DOHH2 (cell line): Measurements from ENCODE around the gene SWSAP1.

Experiments used
- H3F3A ChIP-seq: fragments of 200-600 bp; sonication (generic), shearing (Covaris generic); 2 replicates; pipeline ENCODE4 v1.6.0; 2016; ENCODE audit warnings: antibody characterized with exemption, mild to moderate bottlenecking; ENCODE audit not compliant: control insufficient read depth, insufficient read depth
- H3K27ac ChIP-seq: fragments of 200-600 bp; sonication (generic); 2 replicates; pipeline ENCODE4 v1.5.1; 2014; ENCODE audit warnings: low read depth, mild to moderate bottlenecking, low read length, moderate library complexity
- H3K27me3 ChIP-seq: fragments of 200-600 bp; sonication (generic); 2 replicates; pipeline ENCODE4 v1.6.1; 2014; ENCODE audit warnings: mild to moderate bottlenecking, low read length, mixed read lengths; ENCODE audit not compliant: control insufficient read depth
- H3K36me3 ChIP-seq: fragments of 200-600 bp; sonication (generic); 2 replicates; pipeline ENCODE4 v1.6.1; 2014; ENCODE audit warnings: mild to moderate bottlenecking, low read length, moderate library complexity, mixed read lengths; ENCODE audit not compliant: control insufficient read depth
- H3K4me1 ChIP-seq: fragments of 200-600 bp; sonication (generic); 2 replicates; pipeline ENCODE4 v1.6.1; 2014; ENCODE audit warnings: mild to moderate bottlenecking, low read length, mixed read lengths; ENCODE audit not compliant: control insufficient read depth
- H3K4me2 ChIP-seq: fragments of 200-600 bp; sonication (generic); 2 replicates; pipeline ENCODE4 v1.6.0; 2014; ENCODE audit warnings: mild to moderate bottlenecking, low read length, moderate library complexity
- H3K4me3 ChIP-seq: fragments of 200-600 bp; sonication (generic); 2 replicates; pipeline ENCODE4 v1.5.1; 2014; ENCODE audit warnings: mild to moderate bottlenecking, low read length, mixed read lengths
- H3K79me2 ChIP-seq: fragments of 200-600 bp; sonication (generic); 2 replicates; pipeline ENCODE4 v1.6.1; 2014; ENCODE audit warnings: mild to moderate bottlenecking, low read length, mixed read lengths; ENCODE audit not compliant: control insufficient read depth
- H3K9me2 ChIP-seq: fragments of 200-600 bp; sonication (generic); replicated peaks from 2 replicates; pipeline ENCODE4 v1.6.1; 2014; ENCODE audit warnings: mild to moderate bottlenecking, low read length, mixed read lengths; ENCODE audit not compliant: control insufficient read depth
- H3K9me3 ChIP-seq: fragments of 200-600 bp; sonication (generic); 2 replicates; pipeline ENCODE4 v1.6.1; 2014; ENCODE audit warnings: antibody characterized with exemption, low read length, mixed read lengths; ENCODE audit not compliant: control insufficient read depth, insufficient read depth
- H4K20me1 ChIP-seq: fragments of 200-600 bp; sonication (generic); 2 replicates; pipeline ENCODE4 v1.6.0; 2014; ENCODE audit warnings: low read depth, mild to moderate bottlenecking, antibody characterized with exemption, low read length, moderate library complexity; ENCODE audit not compliant: control insufficient read depth, insufficient read depth
- EZH2phosphoT487 ChIP-seq: fragments of 200-600 bp; sonication (generic); IDR thresholded peaks from 2 replicates; pipeline ENCODE4 v1.6.1; 2017; ENCODE audit warnings: borderline replicate concordance, mild to moderate bottlenecking, antibody characterized with exemption, low read length, moderate library complexity, mixed read lengths
- TF ChIP-seq, protein P1 (sequence below): fragments of 200-600 bp; sonication (generic); IDR thresholded peaks from one replicate; pipeline ENCODE4 v1.5.1; 2014; ENCODE audit warnings: antibody characterized with exemption, mild to moderate bottlenecking, low read depth, low read length; ENCODE audit not compliant: poor library complexity, severe bottlenecking

Gene SWSAP1

DNA sequence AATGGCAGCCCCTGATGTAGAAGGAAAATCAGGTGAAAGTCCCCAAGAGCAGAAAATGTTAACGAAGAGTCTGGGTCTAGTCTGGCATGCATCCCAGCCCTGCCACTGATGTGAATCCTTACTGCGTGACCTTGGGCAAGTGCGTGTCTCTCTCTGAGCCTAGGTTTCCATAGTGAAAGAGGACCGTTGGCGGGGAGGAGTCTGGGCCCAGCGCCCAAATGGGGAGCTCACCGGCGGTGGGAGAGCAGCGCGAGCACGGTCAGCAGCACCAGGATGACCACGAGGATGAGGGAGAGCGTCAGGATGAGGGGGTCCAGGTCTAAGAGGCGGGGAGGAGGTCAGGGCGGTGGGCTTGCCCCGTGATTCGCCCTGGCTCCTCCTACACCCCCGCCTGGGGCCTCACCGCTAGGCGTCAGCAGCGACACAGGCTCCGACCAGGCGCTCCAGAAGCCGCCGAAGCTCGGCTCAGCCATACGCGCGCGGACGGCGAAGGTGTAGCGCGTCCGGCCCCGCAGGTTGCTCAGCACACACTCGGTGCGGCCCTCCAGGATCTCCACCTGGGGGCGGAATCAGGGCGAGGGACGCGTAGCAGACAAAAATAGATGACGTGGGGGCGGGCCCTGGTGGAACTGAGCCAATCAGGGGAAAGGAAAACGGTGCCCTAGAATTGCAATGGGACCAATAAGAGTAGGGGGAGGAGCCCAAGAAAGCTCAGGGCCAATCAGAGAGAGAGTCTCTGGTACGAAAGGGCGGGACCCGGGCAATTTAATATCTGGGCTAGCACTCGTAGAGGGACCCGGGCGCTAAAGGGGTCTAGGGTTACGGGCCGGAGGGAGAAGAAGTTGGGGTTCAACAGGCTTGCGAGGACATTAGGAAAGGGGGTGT lies 6.4 kb downstream of the SWSAP1 start:
- Histone ChIP-seq H3K79me2 (peaks cover 44% of the 10 kb centered on the region), H3K4me1 (peaks cover 69% of the 10 kb centered on the region), H4K20me1 (no peaks in the 10 kb centered on the region), H3K9me2 (no peaks in the 10 kb centered on the region), H3K9me3 (no peaks in the 10 kb centered on the region), H3F3A (peaks cover 19% of the 10 kb centered on the region), H3K4me3 (peak overlapping the region; percentile 96), H3K4me2 (peak overlapping the region; percentile 95), H3K27me3 (peaks cover 6% of the 10 kb centered on the region; the same call in 1 of the 2 replicates), H3K27ac (peak overlapping the region; percentile 89), H3K36me3 (peaks cover 29% of the 10 kb centered on the region)
- TF ChIP-seq, protein P1, sequence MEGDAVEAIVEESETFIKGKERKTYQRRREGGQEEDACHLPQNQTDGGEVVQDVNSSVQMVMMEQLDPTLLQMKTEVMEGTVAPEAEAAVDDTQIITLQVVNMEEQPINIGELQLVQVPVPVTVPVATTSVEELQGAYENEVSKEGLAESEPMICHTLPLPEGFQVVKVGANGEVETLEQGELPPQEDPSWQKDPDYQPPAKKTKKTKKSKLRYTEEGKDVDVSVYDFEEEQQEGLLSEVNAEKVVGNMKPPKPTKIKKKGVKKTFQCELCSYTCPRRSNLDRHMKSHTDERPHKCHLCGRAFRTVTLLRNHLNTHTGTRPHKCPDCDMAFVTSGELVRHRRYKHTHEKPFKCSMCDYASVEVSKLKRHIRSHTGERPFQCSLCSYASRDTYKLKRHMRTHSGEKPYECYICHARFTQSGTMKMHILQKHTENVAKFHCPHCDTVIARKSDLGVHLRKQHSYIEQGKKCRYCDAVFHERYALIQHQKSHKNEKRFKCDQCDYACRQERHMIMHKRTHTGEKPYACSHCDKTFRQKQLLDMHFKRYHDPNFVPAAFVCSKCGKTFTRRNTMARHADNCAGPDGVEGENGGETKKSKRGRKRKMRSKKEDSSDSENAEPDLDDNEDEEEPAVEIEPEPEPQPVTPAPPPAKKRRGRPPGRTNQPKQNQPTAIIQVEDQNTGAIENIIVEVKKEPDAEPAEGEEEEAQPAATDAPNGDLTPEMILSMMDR = peak; percentile 91
- no peak for TF ChIP-seq EZH2phosphoT487

DNA sequence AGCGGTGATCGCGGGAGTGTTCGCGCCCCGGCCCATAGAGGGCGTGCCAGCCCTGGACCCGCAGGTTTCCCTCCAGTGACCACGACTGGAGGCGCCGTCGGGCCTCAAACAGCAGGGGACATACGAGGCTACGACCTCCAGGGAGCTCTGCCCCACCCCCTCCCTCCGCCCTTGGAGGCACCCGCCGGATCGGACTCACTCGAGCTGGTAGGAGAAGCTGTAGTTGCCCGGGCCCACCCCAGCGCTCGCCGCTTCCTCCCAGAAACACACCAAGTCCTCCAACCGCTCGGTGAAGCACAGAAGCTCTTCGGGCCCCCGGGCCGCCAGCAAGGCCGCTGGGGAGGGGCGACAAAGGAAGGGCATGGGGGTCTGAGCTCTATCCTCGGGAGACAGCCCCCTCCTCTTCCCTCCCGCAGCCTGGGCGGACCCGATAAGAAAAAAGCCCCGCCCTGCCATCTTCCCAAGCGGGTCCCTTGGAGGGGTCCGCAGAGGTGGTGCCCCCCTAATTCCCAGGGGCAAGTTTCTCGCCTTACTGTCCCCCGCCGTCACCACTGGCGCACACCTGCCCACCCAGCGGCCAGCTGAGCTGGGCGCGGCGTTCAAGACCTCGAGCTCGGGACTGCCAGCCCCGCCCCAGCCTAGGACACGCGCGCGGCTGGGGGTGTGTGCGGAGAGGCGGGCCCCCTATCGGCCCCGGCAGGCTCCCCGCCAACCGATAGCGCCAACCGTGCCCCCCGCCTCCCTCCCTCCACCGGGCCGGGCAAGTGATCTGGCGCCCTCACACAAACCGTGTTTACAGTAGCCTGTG lies 8.6 kb downstream of the SWSAP1 start:
- TF ChIP-seq, protein P1 = peak; percentile 82
- TF ChIP-seq EZH2phosphoT487 = no peak

DNA sequence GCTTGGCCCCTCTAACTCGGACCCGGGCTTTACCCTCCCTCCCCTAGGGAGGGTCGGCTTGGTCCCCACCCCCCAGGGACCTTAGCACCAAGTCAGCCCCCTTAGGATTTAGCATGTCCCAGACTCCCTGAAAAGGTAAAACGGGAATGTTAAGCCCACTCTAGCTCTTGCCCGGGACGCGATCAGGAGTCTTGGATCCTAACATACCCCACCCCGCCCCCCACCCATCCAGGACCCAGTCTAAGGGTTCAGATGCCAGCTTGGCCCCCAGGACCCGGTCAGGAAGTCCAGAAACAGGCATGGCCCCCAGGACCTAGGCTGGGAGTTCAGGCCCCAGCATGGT lies 9.2 kb downstream of the SWSAP1 start:
- peak overlapping the region; percentile 65 for H3K4me3 ChIP-seq
- no peak overlapping the region for H3K27ac ChIP-seq
- 0 out of 2 replicates have a peak, but pooled peaks cover 5% of the 10 kb centered on the region for H3F3A ChIP-seq
- H4K20me1 ChIP-seq = no peaks in the 10 kb centered on the region
- peaks cover 6% of the 10 kb centered on the region; the same call in 1 of the 2 replicates for H3K27me3 ChIP-seq
- H3K79me2 ChIP-seq = peaks cover 18% of the 10 kb centered on the region
- H3K36me3 ChIP-seq = peaks cover 6% of the 10 kb centered on the region
- TF ChIP-seq EZH2phosphoT487 = no peak
- TF ChIP-seq, protein P1 = no peak
- no peaks in the 10 kb centered on the region for H3K9me3 ChIP-seq
- H3K4me1 ChIP-seq = peaks cover 57% of the 10 kb centered on the region
- peak overlapping the region; percentile 70 for H3K4me2 ChIP-seq
- H3K9me2 ChIP-seq = no peaks in the 10 kb centered on the region

More for the DNA sequence above, 8.6 kb downstream of the SWSAP1 start:
- Histone ChIP-seq H3K4me3 (peak overlapping the region; percentile 65), H3K9me2 (no peaks in the 10 kb centered on the region), H3K27me3 (peaks cover 6% of the 10 kb centered on the region; the same call in 1 of the 2 replicates), H3K79me2 (peaks cover 23% of the 10 kb centered on the region), H4K20me1 (no peaks in the 10 kb centered on the region), H3K27ac (no peak overlapping the region), H3K36me3 (peaks cover 12% of the 10 kb centered on the region), H3F3A (0 out of 2 replicates have a peak, but pooled peaks cover 9% of the 10 kb centered on the region), H3K4me2 (peak overlapping the region; percentile 70), H3K4me1 (peaks cover 62% of the 10 kb centered on the region), H3K9me3 (no peaks in the 10 kb centered on the region)
